Measurements from ENCODE around the gene ATXN2.
A peak's percentile ranks its signal among the peaks of the same experiment; 100 is the strongest.

DNA sequence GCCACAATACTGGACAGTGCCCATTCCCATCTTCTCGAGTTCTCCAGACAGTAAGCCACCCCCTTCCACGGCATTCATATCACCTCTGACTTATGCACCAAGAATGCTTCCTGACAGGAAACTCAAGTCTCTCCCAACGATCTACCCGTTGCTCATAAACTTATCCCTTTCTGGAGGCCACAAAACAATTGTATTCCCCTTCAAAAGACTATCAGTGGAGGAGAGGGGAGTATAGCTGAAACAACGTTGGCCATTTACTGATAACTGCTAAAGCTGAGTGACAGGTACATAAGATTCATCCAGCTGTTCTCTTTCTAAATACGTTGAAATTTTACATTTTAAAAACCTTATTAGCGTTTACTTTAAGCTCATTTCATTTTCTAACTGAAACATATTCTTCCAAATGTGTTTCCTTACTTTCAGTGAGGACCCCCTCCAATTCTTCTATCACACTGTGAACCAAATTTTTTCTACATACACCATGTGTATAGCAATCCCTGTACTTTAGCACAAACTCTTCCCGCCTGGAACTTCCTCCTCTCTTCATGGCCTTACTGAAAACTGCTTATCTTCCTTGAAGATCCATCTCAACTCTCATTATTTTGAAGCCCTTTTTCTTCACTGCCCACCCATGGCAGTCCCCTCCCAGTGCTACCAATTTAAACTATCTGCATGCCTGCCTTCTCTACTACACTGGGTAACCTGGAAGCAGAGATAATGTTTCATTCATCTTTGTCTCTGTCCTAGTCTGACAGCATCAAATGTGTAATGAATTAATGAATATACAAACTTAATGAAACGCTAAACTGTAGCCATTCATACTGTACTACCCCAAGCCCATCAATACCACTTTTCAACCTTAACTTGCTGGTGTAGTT, 28.8 kb downstream of the ATXN2 start:
- TF ChIP-seq, protein P1, sequence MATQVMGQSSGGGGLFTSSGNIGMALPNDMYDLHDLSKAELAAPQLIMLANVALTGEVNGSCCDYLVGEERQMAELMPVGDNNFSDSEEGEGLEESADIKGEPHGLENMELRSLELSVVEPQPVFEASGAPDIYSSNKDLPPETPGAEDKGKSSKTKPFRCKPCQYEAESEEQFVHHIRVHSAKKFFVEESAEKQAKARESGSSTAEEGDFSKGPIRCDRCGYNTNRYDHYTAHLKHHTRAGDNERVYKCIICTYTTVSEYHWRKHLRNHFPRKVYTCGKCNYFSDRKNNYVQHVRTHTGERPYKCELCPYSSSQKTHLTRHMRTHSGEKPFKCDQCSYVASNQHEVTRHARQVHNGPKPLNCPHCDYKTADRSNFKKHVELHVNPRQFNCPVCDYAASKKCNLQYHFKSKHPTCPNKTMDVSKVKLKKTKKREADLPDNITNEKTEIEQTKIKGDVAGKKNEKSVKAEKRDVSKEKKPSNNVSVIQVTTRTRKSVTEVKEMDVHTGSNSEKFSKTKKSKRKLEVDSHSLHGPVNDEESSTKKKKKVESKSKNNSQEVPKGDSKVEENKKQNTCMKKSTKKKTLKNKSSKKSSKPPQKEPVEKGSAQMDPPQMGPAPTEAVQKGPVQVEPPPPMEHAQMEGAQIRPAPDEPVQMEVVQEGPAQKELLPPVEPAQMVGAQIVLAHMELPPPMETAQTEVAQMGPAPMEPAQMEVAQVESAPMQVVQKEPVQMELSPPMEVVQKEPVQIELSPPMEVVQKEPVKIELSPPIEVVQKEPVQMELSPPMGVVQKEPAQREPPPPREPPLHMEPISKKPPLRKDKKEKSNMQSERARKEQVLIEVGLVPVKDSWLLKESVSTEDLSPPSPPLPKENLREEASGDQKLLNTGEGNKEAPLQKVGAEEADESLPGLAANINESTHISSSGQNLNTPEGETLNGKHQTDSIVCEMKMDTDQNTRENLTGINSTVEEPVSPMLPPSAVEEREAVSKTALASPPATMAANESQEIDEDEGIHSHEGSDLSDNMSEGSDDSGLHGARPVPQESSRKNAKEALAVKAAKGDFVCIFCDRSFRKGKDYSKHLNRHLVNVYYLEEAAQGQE (IDR thresholded peaks at IDR 0.05; ENCODE audit: low read depth) = no peak
- TF ChIP-seq CEBPB (IDR thresholded peaks at IDR 0.05) = no peak
- TF ChIP-seq FOXM1 (IDR thresholded peaks at IDR 0.05; ENCODE audit: borderline replicate concordance, low read depth) = no peak
- TF ChIP-seq EP300 (IDR thresholded peaks at IDR 0.05; ENCODE audit: borderline replicate concordance) = peak; percentile 51; the same call in 1 of the 2 replicates
- no peak for TF ChIP-seq TAF1 (IDR thresholded peaks at IDR 0.05; ENCODE audit: low read depth)
- no peak for TF ChIP-seq RAD21 (IDR thresholded peaks at IDR 0.05; ENCODE audit: low read depth)
- no peak for TF ChIP-seq YY1 (IDR thresholded peaks at IDR 0.05; ENCODE audit: low read depth)

All from Ishikawa (cell line).